Ishikawa (cell line): ENCODE results near the gene DMKN.

Source experiments
- CEBPB ChIP-seq: IDR thresholded peaks from 2 replicates; pipeline ENCODE4 v1.6.1; 2012
- CREB1 ChIP-seq: IDR thresholded peaks from 2 replicates; pipeline ENCODE4 v1.6.1; 2012; ENCODE audit warnings: low read depth
- EGR1 ChIP-seq: IDR thresholded peaks from 2 replicates; pipeline ENCODE4 v1.6.1; 2012
- EP300 ChIP-seq: IDR thresholded peaks from 2 replicates; pipeline ENCODE4 v1.6.1; 2012; ENCODE audit warnings: borderline replicate concordance
- FOXM1 ChIP-seq: IDR thresholded peaks from 2 replicates; pipeline ENCODE4 v1.6.1; 2012; ENCODE audit warnings: low read depth, borderline replicate concordance
- MAX ChIP-seq: IDR thresholded peaks from 2 replicates; pipeline ENCODE4 v1.6.1; 2012
- NFIC ChIP-seq: IDR thresholded peaks from 2 replicates; pipeline ENCODE4 v1.6.1; 2012
- RAD21 ChIP-seq: IDR thresholded peaks from 2 replicates; pipeline ENCODE4 v1.6.1; 2012; ENCODE audit warnings: low read depth
- TAF1 ChIP-seq: IDR thresholded peaks from 2 replicates; pipeline ENCODE4 v1.6.1; 2012; ENCODE audit warnings: low read depth, mild to moderate bottlenecking
- TCF12 ChIP-seq: IDR thresholded peaks from 2 replicates; pipeline ENCODE4 v1.6.1; 2012; ENCODE audit warnings: low read depth
- TEAD4 ChIP-seq: IDR thresholded peaks from 2 replicates; pipeline ENCODE4 v1.6.1; 2012
- YY1 ChIP-seq: IDR thresholded peaks from 2 replicates; pipeline ENCODE4 v1.6.1; 2012; ENCODE audit warnings: low read depth
- ZBTB7A ChIP-seq: IDR thresholded peaks from 2 replicates; pipeline ENCODE4 v1.6.1; 2012; ENCODE audit warnings: low read depth
- TF ChIP-seq, protein P1 (sequence below): IDR thresholded peaks from 2 replicates; pipeline ENCODE4 v1.6.1; 2012; ENCODE audit warnings: low read depth, mild to moderate bottlenecking
- TF ChIP-seq, protein P2 (sequence below): IDR thresholded peaks from 2 replicates; pipeline ENCODE4 v1.6.1; 2012

Gene DMKN

DNA sequence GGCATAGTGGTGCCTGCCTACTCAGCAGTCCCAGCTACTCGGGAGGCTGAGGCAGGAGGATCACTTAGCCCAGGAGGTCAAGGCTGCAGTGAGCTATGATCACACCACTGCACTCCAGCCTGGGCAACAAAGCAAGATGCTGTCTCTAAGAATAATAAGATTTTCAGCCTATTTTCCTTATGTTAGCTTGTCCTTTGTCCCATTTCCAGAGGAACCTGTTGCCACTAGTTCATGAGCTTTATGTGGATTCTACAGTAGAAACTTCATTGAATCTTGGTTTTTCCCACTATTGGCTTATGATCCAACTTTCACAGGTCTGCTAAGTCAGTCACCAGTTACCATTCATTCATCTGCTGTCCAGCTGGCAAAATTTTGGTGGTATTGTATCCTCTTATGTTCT, 47.2 kb downstream of the DMKN start:
- TF ChIP-seq, protein P1, sequence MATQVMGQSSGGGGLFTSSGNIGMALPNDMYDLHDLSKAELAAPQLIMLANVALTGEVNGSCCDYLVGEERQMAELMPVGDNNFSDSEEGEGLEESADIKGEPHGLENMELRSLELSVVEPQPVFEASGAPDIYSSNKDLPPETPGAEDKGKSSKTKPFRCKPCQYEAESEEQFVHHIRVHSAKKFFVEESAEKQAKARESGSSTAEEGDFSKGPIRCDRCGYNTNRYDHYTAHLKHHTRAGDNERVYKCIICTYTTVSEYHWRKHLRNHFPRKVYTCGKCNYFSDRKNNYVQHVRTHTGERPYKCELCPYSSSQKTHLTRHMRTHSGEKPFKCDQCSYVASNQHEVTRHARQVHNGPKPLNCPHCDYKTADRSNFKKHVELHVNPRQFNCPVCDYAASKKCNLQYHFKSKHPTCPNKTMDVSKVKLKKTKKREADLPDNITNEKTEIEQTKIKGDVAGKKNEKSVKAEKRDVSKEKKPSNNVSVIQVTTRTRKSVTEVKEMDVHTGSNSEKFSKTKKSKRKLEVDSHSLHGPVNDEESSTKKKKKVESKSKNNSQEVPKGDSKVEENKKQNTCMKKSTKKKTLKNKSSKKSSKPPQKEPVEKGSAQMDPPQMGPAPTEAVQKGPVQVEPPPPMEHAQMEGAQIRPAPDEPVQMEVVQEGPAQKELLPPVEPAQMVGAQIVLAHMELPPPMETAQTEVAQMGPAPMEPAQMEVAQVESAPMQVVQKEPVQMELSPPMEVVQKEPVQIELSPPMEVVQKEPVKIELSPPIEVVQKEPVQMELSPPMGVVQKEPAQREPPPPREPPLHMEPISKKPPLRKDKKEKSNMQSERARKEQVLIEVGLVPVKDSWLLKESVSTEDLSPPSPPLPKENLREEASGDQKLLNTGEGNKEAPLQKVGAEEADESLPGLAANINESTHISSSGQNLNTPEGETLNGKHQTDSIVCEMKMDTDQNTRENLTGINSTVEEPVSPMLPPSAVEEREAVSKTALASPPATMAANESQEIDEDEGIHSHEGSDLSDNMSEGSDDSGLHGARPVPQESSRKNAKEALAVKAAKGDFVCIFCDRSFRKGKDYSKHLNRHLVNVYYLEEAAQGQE, result no peak
- TF ChIP-seq EGR1, result no peak
- TF ChIP-seq FOXM1, result no peak
- no peak for TF ChIP-seq TEAD4
- no peak for TF ChIP-seq CEBPB
- no peak for TF ChIP-seq TAF1
- TF ChIP-seq EP300, result no peak
- TF ChIP-seq YY1, result no peak
- no peak for TF ChIP-seq MAX
- no peak for TF ChIP-seq NFIC
- no peak for TF ChIP-seq CREB1
- no peak for TF ChIP-seq TCF12
- TF ChIP-seq, protein P2, sequence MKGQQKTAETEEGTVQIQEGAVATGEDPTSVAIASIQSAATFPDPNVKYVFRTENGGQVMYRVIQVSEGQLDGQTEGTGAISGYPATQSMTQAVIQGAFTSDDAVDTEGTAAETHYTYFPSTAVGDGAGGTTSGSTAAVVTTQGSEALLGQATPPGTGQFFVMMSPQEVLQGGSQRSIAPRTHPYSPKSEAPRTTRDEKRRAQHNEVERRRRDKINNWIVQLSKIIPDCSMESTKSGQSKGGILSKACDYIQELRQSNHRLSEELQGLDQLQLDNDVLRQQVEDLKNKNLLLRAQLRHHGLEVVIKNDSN, result no peak
- no peak for TF ChIP-seq ZBTB7A
- no peak for TF ChIP-seq RAD21

DNA sequence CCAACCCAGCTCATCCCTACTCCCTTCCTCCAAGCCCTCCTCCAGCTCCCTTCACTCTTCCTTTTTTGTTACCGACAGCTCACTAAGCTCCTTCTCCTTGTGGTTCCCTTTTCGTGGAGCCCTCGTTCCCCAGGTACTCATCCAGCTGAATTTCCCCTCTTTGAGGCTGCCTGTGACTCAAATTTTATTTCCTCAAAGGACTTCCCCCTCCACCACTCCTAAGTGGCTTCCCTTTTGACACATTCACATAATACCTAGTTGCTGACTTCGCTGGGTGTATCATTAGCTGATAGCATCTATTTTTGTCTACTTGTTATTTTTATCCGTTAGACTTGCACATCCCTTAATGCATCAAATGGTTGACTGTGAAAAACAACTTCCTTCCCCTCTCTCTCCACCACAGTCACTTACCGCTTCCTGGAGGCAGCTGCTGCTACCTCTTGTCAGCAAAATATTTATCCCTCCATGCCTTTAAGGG, 50.9 kb downstream of the DMKN start:
- TF ChIP-seq RAD21 (no peak), CEBPB (no peak), ZBTB7A (no peak), TAF1 (no peak), FOXM1 (no peak), TEAD4 (no peak)
- TF ChIP-seq, protein P2, result no peak

GRCh38 chr19:35461060-35461459, 52.4 kb downstream of the DMKN start:
- TF ChIP-seq EP300, result no peak
- TF ChIP-seq YY1, result no peak
- no peak for TF ChIP-seq EGR1
- TF ChIP-seq FOXM1, result no peak
- TF ChIP-seq MAX, result no peak
- TF ChIP-seq TEAD4, result no peak
- TF ChIP-seq, protein P1, result no peak

DNA sequence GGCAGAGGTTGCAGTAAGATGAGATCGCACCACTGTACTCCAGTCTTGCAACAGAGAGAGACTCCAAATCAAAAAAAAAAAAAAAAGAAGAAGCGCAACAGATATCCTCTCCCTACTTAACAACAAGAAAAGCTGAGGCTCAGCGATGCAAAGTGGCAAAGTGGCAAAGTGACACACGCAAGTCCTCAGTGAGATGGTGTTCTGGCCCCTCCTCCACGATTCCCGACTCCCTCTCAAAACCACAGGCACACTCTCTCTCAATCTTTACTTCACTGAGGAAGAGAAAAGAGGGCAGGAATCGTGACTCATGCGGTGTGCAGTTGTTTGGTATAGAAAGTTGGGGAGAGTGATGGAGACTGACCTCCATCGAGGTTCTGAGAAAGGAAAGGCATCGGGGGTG, 52.8 kb downstream of the DMKN start:
- no peak for TF ChIP-seq CEBPB

- TF ChIP-seq CEBPB (no peak), NFIC (no peak), MAX (no peak), RAD21 (no peak), CREB1 (no peak), ZBTB7A (no peak), YY1 (no peak), FOXM1 (no peak)
- TF ChIP-seq, protein P2, result no peak
These were observed 53.9 kb downstream of the DMKN start for GRCh38 chr19:35459414-35460082.

DNA sequence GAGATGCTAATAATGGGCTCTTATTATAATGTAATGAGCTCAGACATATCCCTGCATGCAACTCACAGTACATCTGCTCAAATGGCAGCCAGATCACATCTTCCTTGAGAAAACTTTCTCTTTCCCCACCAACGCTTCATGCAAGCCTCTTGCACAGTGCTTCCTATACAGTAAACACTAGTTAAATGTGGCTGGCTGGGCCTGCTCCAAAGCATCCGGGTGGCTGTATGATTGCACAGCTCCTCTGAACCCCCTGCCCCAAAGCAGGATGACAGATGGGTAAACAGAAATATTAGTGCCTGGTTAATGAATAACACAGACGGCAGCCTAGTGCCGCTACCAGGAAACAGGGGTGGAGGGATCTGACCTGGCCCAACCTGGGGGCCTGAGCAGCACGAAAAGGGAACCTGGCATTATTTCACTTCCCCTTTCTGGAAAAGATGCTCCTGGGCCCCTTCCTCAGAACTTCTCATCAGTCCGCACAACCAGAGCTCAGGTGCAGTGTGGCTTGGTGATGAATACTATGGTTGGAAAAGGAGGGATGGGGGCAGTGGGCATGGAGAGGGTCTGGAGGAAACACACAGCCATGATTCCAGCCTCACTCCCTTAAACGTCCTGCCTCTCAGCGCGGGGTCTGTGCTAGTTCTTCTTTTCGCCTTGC, 54.6 kb downstream of the DMKN start:
- TF ChIP-seq, protein P1, result no peak
- no peak for TF ChIP-seq TAF1
- TF ChIP-seq, protein P2, result no peak
- no peak for TF ChIP-seq YY1
